ENCODE measurements around the gene FRMD4A.
"Not testable (repeated sequence)": the region's sequence is repeated elsewhere in the genome, so short reads cannot be mapped to it uniquely, and the experiment has no call there.

The FRMD4A gene

DNA sequence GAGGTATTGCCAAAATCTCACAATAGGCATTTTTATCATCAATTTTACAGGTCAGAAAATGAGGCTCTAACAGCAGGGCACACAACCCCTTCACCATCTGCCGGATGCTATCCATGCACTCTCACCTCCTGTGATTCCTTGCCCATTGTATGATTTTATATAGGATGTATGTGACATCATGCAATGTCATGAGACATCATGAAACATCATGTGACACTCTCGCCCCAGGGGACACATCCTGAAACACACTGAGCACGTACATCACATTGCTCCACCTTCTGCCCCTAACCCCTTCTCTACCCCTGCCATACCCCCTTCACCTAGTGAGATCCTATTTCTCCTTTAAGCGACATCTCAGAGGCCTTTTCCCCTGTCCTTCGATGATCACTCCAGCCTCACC, 189.4 kb downstream of the FRMD4A start:
- no peak for DNase-seq

DNA sequence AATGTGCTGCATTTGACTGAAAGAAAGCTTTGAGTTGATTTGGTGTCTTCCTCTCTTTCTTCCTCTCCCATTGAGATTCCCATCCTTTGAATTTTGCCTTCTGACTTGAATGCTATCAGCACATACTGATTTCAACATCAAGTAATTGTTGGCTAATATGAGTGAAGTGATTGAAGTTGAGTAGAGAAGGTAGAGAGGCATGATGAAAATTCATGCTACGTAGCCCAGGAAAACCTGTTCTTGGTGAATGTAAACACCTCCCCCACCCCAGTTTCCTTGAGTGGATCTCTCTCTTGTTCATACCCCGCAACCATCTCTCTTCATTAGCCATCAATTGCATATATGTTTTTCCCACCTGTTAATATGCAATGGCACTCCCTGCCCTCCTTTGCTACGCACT, 193.3 kb downstream of the FRMD4A start:
- DNase-seq = no peak

DNA sequence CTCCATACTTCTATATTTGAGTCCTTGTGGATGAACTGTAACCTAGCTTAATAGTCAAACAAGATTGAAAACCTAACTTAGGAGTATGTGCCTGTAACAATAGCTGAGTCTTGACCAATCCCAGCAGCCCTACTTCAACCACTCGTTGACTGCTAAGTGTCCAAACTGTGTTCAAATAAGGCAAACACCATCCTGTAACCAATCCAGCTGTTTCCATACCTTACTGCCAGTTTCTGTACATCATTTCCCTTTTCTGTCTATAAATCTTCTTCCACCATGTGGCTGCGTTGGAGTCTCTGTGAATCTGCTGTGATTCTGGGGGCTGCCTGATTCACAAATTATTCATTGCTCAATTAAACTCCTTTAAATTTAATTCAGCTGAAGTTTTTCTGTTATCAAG, 195.5 kb downstream of the FRMD4A start:
- DNase-seq = not testable (repeated sequence)

DNA sequence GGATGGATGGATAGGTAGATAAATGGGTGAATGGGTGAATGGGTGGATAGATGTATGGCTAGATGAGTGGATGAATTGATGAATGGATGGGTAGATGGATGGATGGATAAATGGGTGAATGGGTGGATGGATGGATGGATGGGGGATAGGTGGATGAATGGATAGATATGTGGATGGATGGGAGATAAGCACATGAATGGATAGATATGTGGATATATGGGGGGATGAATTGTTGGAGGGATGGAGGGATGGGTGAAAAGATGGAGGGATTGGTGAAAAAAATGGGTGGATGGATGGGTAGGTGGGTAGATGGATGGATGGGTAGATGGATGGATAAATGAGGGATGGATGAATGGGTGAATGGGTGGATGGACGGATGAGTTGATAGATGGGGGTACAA, 196.4 kb downstream of the FRMD4A start:
- DNase-seq = no peak

DNA sequence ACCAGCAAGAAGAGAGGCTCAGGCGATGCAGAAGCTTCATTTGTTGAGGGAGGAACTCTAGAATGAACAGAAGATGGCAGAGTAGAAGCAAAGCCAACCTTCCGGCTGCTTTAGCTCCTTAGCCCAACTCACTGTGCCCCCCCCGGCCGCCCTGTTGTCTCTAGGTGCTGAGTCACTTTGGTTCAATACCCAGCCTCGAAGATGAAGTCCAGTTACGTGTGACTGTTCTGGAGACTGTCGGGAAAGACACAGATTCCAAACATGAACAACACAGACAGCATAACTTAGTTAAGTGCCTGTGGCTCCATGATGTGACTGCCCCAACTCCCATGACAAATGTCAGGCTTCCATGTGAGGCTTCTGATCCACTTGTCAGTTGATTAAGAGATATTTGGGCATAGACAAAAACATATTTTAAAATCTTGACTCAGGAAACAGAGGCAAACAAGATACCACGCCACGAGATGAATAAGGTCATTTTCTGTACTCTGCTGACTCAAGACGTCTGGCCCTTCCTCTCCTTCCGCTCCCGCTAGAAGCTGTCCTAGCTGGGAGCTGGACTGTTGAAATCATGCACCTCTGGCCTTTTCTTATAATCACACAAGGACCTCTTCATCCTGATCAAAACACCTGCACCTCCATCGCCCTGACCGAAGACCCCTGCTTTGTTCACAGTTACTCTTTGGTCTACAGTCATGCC, 199.3 kb downstream of the FRMD4A start:
- DNase-seq = no peak

DNA sequence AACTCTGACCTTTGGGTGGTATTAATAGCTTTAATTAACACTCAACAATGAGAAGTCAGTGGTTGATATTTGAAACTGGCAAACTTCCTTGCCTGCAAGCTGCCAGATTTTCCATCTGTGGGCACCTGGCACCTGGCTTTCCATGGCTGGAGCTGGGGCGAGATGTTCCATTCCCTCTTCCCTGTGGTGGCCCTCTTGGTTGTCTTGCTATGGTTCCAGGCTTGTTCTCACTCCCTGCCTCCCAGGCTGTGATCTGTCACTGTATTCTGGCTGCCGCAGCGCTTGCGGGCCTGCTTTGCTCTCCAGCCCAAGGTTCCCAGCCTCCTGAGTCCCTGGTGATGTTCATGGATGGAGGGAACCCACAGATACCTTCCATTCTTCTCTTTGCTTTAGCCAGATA, 201.0 kb downstream of the FRMD4A start:
- no peak for DNase-seq

DNA sequence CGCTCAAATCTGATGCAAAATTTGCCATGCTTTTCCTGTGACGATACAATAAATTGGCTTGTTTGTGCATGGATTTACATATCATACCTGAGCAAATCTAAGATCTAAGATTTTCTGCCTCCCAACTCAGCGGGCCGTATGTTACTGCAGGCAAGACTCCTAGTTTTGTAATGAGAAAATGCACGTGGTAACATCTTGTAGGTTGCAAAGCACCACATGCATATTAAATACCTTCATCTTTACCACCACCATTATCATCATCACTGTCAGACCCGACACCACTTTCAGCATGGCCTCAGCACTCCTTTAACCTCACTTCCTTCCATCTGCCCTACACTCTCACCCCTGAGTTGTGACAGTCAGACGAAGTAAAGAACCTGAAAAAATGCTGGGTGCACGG, 202.2 kb downstream of the FRMD4A start:
- no peak for DNase-seq

DNA sequence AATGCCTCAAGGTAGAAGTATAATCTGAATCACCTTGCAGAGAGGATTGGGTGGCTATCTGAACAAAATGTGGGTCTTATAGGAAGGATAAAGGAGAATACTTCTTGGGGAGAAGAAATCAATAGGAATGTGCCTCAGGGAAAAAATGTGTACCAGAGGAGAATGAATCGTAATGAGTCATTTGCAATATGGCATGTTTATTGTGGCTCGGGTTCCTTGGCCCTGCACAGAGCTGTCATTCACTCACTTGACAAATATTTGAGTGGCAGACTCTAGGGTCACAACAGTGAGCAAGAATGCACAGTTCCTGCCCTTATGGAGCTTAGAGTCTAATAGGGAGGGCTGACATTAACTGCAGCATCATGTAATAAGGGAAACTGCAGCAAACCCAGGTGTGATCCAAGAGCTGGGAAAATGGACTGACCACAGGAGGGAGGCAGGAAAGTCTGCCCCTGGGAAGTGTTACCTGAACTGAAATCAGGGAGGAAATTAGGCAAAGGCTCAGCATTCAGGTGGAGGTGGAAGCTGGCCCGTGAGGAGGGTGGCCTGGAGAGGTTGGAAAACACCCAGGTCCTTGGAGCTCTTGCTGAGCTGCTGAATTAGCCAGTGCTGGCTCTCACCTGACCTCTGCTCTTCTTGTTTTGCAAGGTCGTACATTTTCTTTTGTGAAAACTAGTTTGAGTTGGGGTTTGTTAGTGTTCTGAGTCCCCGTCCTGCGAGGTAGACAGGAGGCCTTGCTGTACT, 203.9 kb downstream of the FRMD4A start:
- DNase-seq = no peak

DNA sequence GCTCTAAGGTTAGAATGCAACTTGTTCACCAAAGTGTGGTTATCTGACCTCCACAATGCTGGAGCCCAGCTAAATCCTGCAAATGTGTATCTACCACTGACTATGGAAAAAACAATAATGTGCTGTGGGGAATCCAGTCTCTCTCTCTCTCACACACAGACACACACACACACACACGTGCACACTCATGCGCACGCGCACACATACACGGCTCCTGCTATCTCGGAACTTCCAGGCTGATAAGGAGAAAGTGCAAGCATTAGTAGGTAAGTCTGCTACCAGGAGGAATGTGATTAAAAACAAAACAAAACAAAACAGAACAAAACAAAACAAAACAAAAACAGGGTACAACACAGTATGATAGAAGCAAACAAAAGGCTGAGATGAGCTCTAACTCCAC, 205.2 kb downstream of the FRMD4A start:
- no peak for DNase-seq

DNA sequence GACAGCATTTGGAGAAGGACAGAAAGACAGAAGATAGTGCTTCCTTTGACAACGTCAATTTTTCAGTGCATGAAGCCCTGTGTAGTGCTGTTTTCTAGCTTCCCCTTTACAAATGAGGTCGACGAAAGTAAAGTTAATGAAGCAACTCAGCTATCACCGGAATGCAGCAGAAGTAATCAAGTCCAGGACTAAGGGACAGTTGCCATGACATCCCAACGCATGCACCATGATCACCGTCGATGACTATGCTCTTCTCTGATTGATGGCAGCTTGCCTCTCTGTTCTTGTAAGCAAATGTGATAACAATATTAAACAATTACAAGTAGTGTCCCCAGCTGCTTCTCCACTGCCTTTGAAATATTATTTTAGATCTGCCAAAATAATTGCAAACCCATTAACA, 205.8 kb downstream of the FRMD4A start:
- no peak for DNase-seq

DNA sequence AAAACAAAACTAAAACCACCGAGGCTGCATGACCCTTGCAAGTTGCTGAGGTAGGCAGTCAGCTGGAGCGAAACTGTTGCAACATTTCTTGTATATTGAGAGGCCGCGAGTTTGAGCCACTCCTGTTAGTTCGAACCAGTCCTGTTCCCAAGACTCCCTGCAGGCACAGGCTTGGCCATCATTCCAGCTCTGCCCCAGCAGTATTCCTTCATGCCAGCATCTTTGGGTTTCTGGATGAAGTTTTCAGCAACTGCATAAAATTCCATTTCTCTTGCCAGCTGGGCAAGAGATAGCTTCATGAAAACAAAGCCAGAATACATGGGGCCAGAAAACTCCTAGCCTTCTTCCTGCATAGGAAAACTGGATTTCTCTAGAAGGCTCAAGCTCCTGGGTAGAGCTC, 207.6 kb downstream of the FRMD4A start:
- no peak for DNase-seq

DNA sequence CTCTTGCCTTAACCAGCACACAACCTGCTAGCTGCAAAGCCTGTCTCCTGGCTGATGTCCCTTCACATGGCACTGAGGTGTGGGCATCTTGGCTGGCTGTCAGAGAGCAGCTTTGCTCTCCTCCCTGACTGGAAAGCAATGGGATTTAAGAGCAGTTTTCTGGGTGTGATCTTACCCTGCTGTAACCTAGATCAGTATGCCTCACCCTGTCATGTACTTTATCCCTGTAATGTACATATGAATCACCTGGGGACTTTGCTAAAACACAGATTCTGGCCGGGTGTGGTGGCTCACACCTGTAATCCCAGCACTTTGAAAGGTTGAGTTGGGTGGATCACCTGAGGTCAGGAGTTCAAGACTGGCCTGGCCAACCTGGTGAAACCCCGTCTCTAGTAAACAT, 209.9 kb downstream of the FRMD4A start:
- DNase-seq = no peak

DNA sequence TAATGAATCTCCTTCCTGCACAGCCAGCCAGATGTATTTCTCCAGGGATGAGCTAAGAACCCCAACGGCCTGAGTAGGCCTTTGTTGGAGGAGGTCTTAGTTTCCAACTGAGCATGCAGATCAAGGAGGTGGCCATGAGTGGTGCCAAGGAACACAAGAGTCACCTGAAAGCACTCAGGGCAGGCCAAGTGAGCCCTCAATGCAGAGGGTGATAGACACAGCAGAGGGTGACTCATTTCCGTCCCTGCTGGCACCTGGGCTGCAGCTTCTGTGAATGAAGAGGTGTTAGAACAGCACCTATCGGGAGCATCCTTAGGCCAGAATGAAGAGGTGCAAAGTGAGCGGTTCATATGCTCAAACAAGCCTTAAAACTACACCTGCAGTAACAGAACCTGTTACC, 211.8 kb downstream of the FRMD4A start:
- no peak for DNase-seq

DNA sequence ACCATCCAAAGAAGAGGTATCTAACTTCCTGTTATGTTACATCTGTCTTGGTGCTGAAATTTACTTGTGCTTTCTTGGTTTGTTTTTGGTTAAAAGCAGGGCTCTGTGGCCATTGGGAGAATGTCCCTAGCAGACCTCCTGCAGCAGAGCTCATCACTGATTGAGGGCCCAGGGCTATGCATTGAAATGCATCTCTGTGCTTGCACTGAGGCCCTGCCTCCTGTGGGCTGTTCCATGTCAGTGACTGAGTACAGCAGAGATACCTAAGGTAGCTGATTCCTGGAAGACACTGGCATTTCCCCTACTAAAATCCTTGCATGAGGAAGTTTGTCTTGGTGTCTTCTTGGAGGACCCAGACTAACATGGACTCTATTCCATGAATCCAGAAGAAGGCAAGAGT, 213.9 kb downstream of the FRMD4A start:
- no peak for DNase-seq

DNA sequence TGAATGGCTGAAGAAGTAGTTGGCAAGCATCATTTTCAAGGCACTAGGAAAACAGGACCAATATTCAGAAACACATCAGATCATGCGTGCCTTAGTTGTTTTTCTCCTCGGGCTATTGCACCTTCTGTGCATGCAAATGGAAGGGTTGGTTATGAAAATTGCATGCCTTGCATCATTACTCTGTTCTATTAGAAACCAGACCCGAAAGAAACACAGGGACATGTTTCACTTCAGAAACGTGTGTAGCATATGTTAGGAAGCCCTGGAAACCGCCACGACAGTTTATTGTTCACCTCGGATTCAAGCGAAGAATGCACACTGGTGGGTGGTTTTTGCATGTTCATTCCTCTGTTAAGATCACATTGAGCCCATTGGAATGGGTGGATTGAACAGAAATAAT, 214.7 kb downstream of the FRMD4A start:
- DNase-seq = no peak

DNA sequence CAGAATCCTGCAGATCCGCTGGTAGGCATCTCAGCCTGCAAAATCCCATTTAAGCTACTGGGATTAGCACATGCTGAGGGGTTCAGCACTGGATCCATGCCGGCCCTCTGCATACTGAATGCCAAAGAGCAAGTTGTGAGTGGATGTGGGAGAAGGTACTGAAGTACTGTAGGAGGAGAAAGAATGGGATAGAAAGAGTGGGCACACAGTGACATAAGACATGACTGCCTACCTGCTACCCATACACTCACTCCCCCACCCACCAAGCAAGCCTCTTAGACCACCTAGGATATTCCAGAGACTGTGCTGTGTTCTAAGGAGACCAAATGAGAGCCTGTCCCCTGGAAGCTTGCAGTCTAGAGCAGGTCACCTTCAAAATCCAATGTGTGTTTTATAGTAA, 215.9 kb downstream of the FRMD4A start:
- no peak for DNase-seq

DNA sequence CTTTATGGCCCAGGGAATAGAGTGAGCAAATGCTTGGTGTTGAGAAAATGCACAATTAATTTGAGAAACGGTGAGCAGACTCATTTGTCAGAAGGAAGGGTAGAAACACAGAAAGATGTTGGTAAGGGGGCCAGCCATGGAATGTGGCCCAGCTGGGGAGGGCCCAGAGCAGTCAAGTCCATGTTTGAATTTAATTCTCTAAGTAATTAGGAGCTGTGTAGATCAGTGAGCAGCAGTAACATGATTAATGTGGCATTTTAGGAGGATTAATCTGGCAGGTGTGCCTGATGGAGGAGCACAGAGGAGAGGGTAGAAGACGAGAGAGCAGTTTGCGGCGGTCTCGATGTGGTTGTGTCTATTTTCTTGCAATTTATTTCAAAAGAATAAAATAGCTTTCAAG, 218.7 kb downstream of the FRMD4A start:
- DNase-seq = no peak

DNA sequence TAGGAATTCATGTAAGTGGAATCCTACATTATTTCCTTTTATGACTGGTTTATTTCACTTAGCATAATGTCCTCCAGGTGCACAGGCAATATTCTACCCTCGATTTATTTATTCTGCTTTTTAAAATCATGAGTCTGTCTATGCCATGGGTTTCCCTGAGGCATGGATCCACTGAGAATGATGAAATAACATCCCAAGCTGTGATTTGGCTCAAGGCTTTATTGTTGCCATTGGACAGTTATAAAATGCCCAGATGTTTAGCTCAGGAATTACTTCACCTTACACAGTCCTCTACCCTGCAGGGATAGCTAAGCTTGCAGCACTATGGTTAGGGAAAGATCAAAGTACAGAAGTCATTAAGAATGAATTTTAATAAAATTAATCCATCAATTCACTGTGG, 219.5 kb downstream of the FRMD4A start:
- DNase-seq = no peak

DNA sequence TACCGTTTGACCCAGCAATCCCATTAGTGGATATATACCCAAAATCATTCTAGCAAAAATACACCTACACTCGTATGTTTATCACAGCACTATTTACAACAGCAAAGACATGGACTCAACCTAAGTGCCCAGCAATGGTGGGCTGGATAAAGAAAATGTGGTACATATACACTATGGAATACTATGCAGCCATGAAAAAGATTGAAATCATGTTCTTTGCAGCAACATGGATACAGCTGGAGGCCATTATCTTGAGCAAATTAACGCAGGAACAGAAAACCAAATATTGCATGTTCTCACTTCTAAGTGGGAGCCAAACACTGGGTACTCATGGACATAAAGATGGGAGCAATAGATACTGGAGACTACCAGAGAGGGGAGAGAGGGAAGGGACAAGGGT, 223.9 kb downstream of the FRMD4A start:
- no peak for DNase-seq

DNA sequence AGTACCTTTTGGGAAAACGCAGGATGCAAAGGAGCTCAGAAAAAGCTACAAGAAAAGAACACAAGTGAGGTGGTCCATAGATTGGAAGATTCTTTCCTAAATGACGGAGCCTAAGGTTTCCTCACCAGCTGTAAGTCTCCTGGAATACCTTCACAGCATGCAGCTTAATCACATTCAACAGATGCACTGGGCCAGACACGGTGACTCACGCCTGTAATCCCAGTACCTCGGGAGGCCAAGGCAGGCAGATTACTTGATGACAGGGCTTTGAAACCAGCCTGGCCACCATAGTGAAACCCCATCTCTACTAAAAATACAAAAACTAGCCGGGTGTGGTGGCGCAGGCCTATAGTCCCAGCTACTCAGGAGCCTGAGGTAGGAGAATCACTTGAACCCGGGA, 228.7 kb downstream of the FRMD4A start:
- DNase-seq = no peak

DNA sequence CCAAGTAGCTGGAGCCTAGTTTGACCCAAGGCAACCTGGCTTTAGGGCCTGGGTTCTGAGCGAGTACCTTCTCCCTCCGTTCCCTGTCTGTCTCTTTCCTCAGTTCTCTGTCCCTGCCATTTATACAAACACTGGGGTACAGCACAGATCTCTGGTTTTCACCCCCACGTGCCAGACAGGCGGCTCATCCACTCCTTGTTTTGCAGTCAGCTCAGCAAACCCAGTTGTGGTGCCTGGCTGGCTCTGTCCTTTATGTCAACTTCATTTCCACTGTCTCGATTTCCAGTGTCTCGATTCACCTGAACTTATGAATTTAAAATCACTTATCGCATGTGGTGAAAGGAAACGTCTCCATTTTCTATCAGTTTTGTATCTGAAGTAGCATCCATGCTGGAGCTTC, 230.8 kb downstream of the FRMD4A start:
- no peak for DNase-seq

DNA sequence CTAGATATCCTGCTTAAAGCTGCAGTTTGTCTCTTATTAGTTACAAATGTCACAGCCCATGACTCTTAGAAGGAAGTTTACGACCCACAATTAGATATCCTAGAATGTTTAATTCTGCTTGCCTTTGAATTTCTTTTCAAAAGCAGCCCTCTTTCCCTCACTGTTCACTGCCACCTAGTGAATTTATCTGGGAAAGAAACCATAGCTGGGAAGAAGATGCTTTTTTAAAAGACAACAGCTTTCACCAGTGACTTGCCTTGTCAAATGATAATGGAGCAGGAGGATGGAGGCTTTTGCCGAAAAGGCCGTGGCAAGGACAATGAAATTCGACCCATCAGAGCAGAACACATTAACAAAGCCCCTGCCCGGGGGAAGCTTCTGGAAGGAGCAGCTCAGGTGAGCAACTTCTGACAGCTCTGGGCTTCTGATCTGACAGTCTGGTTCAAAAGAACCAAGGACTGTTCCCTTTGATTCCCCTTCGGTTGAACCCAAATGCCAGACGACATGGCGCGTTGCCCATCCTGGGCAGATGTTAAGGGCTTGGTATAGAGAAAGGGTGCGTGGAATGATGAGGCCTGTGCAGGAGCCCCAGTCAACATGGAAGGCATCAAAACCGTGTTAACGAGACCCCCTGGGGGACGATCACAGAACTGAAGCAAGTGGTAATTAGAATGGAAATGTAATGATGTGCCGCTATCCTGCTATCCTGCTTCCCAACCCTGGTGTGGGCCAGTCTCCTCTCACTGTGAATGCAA, 236.8 kb downstream of the FRMD4A start:
- DNase-seq = no peak

DNA sequence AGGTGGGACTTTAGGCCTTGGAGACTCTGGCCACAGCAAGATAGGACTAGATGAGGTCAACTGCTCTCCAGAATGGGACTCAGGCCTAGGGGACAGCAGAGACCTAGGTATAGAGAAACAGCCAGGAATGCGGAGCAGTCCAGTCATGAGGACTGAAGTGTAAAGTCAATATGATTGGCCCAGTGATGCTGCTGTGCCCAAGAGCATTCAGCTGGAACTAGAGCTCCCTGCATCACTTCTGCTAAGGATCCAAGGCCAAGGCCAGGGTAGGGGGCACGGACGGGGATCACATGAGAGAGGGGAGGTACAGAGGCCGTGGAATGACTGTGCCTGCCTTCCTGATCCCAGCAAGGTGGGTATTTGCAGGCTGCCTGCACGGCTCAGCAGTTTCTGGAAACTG, 237.9 kb downstream of the FRMD4A start:
- DNase-seq = no peak
